NAMALWA (cell line): ENCODE data around the gene PATJ.
"Not testable (repeated sequence)": the region's sequence is repeated elsewhere in the genome, so short reads cannot be mapped to it uniquely, and the experiment has no call there.

Source experiments
- DNase-seq: peaks from one replicate; pipeline ENCODE4 v3.0.0-alpha.2; 2015; ENCODE audit warnings: low spot score

PATJ gene

GRCh38 chr1:61887076-61887867, 145.0 kb downstream of the PATJ start:
- no peak for DNase-seq

DNA sequence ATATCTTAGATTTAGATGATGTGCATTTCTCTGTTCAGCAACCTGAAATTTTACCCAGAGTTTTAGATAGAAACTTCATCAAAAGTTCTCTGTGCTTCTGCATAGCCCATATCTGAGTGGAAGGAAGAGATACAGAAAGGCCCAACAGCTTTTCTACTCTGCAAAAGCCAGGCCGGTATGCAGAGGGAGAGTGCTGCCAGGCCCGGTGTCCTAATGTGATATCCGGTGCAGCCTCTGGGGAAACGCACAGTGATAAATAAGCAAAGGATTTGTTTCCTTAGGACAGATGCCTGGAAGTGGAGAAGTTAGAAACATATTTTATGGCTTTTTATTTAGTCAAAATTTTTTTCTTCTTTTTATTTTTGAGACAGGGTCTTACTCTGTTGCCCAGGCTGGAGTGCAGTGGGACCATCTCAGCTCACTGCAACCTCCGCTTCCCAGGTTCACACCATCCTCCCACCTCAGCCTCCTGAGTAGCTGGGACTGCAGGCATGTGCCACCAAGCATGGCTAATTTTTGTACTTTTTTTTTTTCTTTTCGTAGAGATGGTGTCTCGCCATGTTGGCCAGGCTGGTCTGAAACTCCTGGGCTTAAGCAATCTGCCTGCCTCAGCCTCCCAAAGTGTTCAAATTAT, 145.8 kb downstream of the PATJ start:
- no peak for DNase-seq

DNA sequence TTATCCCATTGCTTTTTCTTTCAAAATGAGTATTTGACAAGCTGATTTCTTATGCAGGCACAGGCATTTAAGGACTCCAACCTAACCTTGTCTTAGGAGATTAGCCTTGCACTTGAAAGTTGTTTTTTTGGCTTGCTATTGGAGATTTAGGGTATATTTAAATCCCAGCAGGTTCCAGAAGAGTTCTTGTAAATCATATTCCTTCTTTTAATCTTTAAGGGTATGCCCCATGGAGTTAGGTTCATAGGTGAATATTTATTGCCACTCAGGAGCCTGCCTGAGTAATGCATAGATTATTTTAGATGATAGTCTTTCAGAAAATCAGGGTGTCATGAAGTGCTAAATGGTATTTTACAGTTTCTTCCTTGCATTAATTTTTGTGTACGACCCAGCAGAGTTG, 146.5 kb downstream of the PATJ start:
- DNase-seq = no peak

DNA sequence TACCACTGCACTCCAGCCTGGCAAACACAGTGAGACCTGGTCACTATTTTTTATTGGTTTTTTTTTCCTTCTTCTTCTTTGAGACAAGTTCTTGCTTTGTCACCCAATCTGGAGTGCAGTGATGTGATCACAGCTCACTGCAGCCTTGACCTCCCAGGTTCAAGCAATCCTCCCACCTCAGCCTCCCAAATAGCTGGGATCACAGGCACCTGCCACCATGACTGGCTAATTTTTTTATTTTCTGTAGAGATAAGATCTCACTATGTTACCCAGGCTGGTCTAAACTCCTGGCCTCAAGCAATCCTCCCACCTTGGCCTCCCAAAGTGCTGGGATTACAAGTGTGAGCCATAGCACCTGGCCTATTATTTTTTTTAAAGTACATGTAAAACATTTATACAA, 148.2 kb downstream of the PATJ start:
- not testable (repeated sequence) for DNase-seq

DNA sequence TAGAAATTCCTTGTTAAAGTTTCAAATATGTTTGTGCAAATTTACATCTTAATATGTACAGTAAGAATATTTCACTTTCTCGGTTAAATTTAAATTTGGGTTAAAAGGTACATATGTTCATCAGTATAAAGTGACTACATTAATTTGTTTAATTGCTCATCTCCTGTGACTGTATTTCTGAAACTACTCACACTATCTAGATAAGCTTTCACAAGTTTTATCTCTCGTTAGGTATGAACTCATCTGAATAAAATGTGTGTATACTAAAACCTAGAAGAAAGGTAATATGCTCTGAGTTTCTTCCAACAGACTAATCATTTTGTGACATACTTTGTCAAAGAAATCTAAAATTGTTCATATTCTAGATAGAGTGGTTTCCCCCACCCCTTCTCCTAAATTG, 150.7 kb downstream of the PATJ start:
- no peak for DNase-seq

GRCh38 chr1:61894296-61894695, 152.0 kb downstream of the PATJ start:
- not testable (repeated sequence) for DNase-seq

- no peak for DNase-seq
These were observed 152.9 kb downstream of the PATJ start for GRCh38 chr1:61895175-61895574.

GRCh38 chr1:61898658-61899057, 156.4 kb downstream of the PATJ start:
- no peak for DNase-seq

- no peak for DNase-seq
These were observed 162.1 kb downstream of the PATJ start for GRCh38 chr1:61904354-61904753.

DNA sequence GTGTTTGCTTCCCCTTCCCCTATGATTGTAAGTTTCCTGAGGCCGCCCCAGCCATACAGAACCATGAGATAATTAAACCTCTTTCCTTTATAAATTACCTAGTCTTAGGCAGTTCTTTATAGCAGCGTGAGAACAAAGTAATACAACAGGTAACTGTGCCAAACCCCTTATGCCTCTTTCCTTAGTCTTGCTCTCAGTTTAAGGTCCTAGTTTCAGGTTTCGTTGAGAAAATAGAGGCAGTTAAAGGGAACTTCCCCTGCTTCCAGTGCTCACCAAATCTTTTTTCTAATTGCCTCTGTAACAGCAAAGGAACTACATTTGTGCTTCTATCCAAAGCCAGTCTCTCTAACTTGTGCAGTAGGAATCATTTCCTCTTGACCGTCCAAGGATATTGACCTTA, 164.8 kb downstream of the PATJ start:
- no peak for DNase-seq

- no peak for DNase-seq
These were observed 167.8 kb downstream of the PATJ start for GRCh38 chr1:61910035-61910434.

GRCh38 chr1:61914823-61915482, 172.7 kb downstream of the PATJ start:
- DNase-seq = no peak

- DNase-seq = no peak
These were observed 179.2 kb downstream of the PATJ start for GRCh38 chr1:61921435-61921834.

- DNase-seq = no peak
These were observed 180.7 kb downstream of the PATJ start for GRCh38 chr1:61922950-61923480.

DNA sequence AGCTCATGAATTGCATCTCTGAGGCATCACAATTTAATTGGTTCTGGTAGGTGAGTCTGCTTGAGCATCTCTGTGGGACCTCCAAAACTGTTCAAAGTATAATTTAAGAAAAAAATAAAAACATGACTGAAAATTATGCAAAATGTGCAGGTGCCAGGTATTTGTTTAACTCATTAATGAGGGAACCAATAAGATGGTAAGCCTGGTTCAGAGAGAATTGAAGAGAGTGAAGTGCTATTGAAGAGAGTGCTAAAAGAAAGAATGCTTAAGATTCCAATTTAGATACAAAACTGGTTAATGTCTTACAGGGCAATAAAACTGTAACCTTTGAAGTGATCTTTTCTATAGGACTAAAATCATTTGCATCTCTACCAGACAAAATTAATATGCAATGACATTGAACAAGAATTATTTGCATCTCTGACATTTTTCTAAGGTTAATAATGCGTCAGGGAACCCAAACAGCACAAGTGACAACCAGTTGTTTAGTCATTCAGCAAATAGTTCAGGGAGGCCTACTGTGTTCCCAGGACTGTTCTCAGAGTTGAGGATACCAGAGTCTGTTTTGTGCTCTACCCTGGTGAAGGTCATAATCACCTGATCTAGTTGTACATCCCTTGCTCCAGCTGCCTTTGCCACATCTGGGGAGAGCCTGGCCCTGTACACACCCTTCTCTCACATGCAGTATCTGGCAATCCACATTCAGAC, 183.5 kb downstream of the PATJ start:
- DNase-seq = no peak

GRCh38 chr1:61926597-61926996, 184.3 kb downstream of the PATJ start:
- no peak for DNase-seq

- DNase-seq = no peak
These were observed 187.9 kb downstream of the PATJ start for GRCh38 chr1:61930116-61930645.

DNA sequence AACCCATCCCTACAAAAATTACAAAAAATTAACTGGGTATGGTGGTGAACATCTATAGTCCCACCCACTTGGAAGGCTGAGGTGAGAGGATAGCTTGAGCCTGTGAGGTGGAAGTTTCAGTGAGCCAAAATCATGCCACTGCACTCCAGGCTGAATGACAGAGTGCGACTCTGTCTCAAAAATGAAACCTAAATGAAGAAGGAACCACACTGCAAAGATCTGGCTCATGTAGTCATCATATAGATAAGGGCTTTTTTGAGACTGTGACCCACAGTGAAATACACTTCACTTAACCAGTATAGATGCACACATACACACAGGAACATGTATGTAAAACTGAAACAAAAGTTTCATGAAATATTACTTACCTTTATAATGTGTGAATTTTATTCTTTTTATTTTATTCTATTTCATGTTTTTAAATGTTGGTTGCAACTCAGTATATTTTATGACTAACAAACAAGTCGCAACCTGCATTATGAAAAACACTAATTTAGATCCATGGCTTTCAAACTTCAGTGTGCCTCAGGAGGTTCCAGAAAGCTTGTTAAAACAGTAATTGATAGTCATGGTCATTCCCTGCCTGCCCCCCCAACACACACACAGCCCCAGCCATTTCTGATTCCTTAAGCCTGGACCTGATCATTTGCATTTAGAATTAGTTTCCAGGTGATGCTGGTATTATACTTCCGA, 189.5 kb downstream of the PATJ start:
- DNase-seq = no peak

DNA sequence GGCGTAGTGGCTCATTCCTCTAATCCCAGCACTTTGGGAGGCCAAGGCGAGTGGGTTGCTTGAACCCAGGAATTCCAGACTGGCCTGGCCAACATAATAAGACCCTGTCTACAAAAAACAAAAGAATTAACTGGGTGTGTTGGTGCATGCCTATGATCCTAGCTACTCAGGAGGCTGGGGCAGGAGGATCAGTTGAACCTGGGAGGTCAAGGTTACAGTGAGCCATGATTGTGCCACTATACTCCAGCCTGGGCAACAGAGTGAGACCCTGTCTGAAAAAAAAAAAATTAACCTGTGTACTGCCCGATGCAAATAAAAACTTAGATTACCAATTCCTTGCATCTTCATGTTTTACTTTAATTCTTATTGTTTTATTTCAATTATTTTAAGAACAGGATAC, 193.2 kb downstream of the PATJ start:
- DNase-seq = no peak

DNA sequence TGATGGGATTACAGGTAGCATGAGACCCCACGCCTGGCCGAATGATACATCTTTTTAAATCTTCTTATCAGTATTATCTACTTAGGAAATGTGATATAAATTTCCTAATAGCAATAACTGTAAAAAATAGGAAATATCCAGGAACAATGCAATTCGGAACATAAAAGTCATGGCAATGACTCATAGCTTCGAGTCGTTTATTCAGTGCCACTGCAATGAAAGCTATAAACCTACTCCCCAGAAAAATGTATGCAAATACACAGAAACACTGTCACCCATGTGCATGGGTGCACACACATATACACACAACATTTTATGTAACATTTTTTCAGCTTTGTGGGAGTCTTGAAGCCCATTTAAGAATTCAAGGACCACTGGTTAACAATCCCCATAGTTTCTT, 194.6 kb downstream of the PATJ start:
- DNase-seq = no peak

GRCh38 chr1:61941794-61942193, 199.5 kb downstream of the PATJ start:
- no peak for DNase-seq

DNA sequence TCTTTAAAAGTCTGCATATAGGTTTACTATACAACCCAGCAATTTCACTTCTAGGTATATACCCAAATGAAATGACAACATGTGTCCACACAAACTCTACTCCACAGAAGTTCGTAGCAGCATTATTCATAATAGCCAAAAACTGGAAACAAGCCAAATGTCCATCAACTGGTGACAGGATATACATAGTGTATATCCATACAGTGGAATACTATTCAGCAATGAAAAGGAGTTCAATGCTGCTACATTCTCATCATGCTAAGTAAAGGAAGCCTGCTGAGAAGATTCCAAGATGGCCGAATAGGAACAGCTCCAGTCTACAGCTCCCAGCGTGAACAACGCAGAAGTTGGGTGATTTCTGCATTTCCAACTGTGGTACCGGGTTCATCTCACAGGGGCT, 200.6 kb downstream of the PATJ start:
- DNase-seq = no peak
